GM19455 (cell line): ENCODE data around the gene FAM124A.

ENCODE experiments used
- ATAC-seq: cut with Tn5 transposase; IDR thresholded peaks from one replicate; pipeline ENCODE4 v1.9.1; 2021; ENCODE audit not compliant: unreplicated experiment

FAM124A gene

DNA sequence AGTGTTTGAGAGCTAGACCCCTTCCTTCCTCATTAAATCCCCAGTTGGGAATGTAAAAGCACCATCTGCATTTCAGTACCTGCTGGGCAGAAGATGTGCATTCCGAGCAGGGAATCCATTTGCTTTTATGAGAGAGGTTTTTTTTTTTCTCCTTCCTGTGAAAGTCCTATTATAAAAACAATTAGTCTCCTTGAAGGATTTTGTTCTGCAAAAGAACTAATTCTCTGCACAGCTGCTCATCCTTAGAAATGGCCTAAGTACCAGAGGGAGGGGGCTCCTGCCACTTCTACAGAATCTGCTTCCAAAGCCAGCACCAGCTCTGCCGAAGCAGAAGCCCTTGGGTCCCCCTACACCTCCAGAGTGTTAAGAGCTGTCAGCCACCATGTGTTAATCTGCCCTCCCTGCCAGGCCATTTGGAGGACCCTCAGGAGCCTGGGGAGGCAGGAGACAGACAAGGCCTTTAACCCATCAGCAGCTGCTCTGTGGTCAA is 80.9 kb downstream of the FAM124A start:
- no peak for ATAC-seq

DNA sequence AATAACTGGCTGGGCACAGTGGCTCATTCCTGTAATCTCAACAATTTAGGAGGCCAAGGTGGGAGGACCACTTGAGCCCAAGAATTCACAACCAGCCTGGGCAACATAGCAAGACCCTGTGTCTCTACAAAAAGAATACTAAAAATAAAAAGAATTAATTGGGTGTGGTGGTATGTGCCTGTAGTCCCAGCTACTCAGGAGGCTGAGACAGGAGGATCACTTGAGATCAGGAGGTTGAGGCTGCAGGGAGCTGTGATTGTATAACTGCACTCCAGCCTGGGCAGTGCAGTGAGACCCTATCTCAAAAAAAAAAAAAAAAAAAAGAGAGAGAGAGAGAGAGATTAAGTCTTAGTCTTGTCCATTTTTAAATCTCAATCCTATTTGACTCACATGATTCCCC is 81.7 kb downstream of the FAM124A start:
- ATAC-seq: no peak

DNA sequence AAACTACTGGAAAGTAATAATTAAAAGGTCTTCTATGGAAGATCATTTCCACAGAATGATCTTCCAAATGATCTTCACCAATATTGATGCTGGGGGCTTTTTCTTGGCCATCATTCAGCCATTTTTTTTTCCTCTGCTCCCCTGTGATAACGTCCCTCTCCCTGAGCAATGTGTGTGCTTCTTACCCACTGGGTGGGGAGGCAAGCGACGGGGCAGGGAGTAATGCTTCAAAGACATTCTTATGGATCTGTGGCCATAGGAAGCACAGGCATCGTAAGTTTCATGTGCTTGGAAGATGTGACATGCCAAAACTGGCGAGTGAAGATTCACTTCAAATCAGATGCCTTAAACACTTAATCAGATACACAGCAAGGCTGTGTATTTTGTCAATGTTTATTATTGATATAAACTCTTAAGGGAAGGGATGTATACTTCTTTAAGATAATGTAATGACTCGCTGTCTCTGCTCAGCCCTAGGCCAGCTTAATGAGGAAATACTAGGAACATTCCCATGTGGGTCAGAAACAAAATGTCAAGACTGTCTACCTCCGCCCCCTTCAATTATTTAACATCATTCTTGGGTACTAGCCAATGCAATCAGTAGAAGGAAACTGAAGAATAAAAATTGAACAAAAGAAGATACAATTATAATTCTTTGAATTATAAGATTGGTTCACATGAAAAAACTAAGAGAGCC is 83.2 kb downstream of the FAM124A start:
- no peak for ATAC-seq

DNA sequence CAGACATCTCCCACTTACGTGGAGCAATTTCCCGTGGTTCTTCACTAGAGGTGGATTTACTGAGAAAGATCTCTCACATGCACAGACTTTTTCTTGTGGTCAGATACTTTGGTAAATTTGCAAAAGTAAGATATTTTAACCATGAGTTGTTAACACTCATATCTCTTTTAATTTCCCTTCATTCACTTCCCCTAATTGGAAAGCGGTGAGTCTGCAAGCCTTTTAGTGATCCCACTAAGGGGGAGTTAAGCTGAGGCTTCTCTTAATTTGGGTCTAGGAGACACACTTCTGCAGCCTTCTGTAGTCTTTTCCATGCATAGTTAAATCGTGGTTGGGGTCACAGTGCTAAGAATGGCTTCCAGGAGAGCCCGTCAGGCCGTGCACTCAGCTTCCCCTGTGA is 86.6 kb downstream of the FAM124A start:
- ATAC-seq: no peak

DNA sequence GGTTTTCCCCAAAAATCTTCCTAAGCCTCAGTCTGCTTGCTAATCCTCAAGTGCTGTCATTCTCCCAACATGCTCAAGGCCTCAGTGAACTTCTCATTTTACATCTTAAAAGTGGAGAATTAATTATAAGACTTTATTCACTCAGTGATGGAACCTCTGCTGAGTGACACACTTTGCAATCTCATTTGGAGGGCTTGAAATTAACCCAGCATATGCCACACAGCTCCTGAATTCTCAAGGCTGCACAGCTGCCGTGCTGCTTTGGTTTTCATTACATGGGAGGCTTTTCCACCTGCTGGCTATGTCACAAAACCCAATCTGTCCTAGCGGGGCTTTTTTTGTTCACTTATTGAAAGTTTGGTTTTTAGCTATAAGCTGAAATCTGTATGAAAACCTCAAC is 89.0 kb downstream of the FAM124A start:
- no peak for ATAC-seq

DNA sequence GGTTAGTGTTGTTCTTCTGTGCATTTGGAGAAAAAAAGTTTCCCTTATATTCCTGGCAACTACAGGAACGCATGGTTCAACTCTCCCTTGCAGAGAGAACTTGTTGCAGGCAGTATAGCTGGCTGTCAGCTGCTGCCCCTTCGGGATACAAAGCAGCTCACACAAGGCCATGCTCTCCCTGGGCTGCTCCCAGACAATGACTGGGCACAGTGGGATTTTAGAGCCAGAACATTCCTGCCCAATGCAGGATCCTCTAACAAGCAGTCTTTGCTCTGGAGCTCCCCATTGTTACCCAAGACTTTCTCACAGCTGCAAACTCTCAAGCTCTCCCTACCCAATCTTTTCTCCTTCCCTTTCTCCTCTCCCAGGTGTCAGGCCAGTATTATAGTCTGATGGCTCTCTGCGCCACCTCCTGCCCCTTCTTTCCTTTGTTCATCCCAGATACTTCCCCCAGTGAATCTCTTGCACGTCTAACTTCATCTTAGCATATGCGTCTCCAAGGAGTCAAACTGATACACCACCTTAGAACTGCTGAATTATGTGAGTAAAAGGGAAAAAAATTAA is 89.8 kb downstream of the FAM124A start:
- ATAC-seq: no peak

DNA sequence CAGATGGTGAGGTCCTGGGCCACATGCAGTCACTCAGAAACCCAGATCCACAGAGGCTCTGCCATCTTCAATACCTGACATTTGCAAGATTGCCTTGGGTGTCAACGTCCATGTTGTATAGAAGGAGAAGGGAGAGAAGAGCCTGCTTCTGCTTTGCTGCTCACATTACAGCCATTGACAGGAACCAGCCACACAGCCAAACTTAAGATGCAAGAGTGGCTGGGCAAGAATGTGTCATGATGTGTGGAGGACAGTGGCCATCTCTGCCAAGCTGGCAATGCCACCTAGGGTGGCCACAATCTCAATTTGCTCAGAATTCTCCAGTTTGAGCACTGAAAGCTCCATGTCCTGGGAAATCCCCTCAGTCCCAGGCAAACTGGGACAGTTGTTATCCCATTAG is 91.4 kb downstream of the FAM124A start:
- ATAC-seq: no peak

DNA sequence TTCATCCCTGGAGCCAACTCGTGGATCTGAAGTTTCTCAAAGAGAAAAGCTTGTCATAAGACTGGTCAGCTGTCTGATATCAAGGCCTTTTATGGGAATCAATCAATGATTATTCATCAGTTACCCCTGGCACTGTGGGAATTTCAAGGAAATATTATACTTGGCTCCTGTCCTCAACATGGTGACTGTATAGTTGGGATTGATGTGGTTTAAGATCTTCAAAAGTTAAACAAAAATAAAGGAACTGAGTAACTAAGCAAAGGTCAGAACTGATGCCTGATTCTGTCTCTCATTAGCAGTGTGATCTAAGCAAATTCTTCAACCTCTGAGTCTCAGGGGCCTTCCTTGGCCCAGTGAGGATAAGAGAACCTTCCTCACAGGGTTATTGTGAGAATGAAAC is 95.1 kb downstream of the FAM124A start:
- no peak for ATAC-seq

DNA sequence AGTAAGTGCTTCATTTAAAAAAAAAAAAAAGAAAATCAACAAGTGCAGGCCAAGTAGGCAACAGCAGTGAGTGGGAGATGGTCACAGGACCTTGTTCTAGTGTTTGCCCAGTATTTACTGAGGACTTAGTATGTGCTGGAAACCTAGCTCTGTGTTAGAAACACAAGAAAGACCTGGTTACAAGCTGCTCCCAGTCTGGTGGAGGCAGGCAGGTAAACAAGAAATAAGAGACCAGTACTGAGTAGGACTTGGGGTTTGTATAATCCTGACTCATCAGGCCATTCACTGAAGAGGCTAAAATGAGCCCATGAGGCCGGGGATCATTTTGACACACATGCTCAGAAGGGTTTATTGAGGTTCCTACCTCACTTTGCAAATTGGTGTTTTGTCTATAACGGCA is 95.8 kb downstream of the FAM124A start:
- no peak for ATAC-seq

DNA sequence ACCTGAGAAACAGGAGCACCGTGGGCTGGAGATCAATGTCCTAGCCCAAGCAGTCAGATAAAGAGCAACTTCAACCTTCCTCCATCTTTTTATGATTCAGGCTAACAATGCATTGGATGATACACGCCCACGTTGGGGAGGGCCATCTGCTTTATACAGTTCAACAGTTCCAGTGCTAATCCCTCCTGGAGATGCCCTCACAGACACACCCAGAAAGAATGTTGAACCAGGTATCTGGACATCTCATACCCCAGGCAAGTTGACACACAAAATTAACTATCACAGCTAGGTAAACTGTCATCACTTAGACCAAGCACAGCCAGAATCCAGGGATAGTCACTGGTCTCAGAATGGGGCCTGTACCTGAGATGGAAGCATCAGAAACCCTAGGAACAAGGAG is 96.7 kb downstream of the FAM124A start:
- ATAC-seq: no peak

DNA sequence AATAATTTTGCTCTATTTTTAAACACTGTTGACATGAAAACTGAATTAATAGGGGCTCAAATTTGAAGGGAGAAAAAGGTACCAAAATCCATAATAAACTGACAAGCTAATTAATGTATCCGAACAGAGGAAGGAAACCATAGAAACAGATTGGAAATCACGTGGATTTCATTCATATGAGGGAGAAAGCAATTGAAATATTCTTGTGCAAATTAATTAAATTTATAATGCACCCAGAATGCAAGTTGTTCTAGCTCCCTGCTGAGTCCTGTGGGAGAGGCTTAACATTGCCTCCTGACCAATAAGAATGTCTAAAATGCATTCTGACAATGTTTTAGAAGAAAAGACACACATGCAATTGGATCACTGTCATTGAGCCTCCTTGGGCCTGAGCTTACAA is 99.6 kb downstream of the FAM124A start:
- ATAC-seq: no peak

DNA sequence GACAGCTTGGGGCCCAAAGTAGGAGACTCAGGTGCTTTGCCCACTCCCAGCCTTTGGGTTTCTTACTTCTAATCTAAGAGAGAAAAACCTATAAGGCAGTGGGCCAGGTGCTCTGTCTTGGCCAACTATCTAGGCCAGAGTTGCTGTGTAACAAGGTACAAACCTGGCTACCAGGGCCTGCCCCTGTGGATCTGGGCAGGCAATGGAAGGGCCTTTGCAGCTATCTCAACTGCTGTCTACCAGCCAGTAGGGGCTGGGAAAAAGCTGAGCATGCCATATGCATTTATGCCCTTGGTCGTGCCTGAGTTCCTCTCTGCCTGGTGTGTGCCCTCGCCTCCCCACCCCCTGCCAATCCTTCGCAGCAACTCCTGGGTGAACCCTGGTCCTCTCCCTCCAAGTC is 100.6 kb downstream of the FAM124A start:
- no peak for ATAC-seq

DNA sequence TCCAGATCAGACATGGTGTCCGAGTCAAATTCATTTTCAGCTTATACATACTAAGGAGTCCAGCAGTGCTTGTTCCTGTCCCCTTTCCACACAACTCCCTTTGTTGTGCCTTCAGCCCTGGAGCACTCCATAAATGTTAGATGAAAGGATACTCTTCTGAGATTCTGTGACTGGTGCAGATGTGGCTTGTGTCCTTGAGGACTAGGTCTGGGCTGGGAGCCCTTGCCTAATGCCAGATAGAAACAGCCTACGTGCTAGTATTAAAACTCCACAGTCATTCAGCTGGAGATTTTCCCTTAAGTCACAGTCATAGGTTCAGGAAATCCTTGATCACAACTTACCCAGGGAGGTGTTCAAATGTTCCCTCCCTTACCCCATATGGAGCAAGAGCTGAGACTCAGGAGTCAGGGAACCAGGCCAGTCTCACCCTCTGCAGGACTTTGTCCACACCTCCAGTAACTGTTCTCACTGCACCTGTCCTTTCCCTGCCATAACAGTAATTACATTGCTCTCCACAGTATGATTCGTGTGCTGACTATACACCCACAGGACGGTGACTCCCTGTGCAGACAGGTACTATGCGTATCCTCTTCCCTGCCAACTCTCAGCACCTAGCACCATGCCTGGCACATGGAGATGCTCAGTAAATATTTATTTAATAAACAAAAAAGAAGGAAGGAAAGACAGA is 101.8 kb downstream of the FAM124A start:
- ATAC-seq: no peak

DNA sequence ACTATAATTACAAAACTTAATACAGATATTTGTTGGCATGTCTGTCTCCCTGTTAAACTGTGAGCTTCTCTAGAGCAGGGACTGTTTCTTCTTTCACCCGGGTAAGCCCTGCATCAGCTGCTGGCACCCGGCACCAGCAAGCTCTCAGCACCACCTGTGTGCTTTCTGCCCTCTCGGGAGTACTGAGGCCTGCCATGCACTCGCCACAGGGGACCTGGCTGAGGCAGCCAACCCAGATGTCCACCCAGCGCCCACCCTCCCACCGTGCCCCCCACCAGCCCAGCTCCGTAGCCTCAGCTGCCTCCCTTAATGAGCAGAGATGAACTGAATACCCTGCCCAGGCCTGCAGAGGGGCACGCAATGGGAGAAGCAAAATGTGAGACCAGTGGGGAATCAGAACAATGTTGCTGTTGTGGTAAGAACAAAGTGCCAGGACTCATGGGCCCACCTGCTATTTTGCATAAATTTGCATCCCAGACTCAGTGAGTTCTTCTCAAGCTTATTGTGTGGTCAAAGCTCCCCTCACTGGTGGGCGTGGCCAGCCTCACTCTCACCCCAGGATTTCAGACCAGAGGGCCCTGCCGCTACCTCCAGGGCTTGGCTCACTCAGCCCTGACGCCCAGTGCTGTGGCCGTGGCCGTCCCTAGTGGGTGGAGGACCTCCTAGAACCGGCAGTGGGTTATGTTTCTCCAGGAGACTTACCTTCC is 102.7 kb downstream of the FAM124A start:
- no peak for ATAC-seq

DNA sequence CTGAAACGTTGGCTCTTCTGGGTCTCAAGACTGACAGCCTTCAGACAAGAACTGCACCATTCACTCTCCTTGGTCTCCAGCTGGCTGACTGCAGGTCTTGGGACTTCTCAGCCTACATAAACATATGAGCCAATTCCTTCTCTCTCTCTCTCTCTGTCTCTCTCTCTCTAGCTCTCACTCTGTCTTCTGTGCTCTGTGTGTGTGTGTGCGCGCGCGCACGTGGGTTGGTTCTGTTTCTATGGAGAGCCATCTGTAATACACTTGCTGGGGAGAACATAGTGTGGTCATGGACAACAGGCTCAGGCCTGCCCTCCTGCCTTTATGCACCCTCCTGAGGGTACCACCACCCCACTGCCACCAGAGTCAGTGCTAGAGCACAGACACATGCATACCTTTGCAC is 103.6 kb downstream of the FAM124A start:
- ATAC-seq: no peak

DNA sequence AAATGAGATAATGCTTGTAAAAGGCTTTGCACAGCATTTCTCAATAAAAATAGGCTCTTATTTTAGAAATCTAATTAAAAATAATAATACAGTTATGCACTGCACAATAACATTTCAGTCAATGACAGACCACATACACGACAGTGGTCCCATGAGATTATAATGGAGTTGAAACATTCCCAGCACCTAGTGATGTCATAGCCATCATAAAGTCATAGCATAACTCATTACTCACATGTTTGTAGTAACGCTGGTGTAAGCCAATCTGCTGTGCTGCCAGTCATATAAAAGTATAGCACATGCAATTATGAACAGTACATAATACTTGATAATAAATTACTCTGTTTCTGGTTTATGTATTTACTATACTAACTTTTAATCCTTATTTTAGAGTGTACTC is 104.6 kb downstream of the FAM124A start:
- no peak for ATAC-seq

DNA sequence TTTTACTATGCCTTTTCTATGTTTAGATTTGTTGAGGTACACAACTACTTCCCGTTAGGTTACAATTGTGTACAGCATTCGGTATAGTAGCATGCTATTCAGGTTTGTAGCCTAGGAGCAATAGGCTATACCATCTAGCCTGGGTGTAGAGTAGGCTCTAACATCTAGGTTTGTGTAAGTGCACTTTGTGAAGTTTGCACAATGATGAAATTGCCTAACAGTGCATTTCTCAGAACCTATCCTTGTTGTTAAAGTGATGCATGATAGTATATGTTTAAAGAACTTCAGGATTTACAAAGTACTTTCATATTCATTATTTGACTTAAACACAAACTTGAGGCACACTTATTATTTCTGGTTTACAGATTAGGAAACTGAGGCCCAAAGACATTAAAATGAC is 105.8 kb downstream of the FAM124A start:
- no peak for ATAC-seq

DNA sequence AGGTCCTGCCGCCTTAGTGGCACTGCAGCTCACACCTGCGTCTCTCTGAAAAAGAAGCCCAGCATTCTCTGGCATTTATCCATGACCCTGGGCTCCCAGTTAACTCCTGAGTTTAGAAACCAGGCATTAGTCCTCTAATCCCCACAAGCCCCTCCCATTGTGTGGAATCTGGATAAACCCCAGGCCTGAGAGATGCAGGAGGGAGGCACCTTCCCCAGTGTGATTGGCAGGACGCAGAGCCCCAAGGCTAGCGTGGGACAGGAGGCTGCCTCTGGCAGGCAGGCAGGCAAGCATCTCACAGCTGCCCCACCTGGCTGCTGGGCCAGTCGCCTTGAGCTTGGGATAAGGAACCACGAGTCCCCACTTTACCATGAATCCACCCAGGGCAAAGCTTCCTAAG is 106.3 kb downstream of the FAM124A start:
- ATAC-seq: no peak

DNA sequence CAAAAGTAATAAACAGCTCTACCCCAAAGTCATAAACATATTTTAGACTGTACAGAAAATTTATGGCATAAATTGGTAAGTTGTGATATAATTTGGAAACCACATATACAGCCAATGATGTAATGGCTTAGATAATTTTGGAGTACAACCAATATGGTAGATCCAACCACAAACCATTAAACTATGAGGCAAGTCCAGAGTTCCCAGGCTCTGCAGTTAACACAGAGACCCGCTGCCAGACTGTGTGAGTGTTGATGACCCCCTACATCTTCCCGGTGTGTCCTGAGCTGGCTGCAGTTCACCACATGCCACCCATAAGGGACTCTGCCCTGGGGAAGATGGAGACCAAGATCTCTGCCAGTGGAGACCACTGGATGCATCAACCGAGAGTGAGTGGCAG is 107.4 kb downstream of the FAM124A start:
- no peak for ATAC-seq

DNA sequence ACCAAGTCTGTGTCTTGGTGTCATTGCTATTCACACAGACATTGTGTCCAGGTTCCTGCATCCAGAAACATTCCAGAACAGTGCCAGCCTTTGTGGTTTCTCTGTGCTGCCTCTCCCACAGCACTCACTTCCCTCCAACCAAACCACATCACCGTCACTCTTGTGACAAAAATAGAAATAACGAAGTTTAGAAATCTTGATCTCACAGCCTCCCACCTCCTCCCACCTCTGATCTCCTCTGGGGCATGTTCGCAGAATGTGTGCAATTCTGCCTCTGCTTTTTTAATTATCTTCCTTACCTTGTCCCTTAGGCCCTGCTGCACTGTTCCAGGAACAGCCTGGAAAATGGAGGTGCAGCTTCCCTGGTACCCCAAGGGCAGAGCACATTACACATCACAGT is 108.6 kb downstream of the FAM124A start:
- no peak for ATAC-seq

DNA sequence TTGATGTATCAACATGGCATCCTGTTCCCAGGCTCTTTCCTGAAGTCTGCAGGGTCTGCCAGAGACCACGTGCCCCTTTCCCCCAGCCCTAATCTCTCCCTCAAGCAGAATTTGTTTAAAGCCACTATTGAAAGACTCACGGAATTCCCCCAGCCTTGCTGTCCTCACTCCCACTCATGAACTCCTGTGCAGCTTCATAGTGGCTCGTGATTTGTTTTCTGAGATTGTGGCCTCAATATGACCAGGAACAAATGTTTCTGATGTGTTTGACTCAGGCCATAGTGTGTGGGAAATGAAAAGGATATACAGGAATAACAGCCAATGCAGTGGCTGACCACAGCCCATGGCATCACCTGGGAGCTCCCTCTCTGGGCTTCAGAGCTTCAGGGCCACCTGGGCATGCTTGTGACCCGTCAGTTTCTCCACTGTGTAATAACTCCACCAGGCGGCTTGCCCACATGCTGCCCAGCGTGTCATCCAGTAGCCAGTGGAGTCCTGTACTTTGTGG is 109.2 kb downstream of the FAM124A start:
- no peak for ATAC-seq
